NB4 (cell line): ENCODE data around the gene CES3.

Experiments used
- CTCF ChIP-seq: IDR thresholded peaks from one replicate; pipeline ENCODE4 v1.5.1; 2012; ENCODE audit warnings: low read depth, low read length
- MAX ChIP-seq: IDR thresholded peaks from 2 replicates; pipeline ENCODE4 v1.6.1; 2011; ENCODE audit warnings: low read depth, low read length
- POLR2A ChIP-seq: IDR thresholded peaks from 2 replicates; pipeline ENCODE4 v1.6.1; 2011; ENCODE audit warnings: mild to moderate bottlenecking; ENCODE audit not compliant: insufficient read length; ENCODE audit errors: extremely low read depth

DNA sequence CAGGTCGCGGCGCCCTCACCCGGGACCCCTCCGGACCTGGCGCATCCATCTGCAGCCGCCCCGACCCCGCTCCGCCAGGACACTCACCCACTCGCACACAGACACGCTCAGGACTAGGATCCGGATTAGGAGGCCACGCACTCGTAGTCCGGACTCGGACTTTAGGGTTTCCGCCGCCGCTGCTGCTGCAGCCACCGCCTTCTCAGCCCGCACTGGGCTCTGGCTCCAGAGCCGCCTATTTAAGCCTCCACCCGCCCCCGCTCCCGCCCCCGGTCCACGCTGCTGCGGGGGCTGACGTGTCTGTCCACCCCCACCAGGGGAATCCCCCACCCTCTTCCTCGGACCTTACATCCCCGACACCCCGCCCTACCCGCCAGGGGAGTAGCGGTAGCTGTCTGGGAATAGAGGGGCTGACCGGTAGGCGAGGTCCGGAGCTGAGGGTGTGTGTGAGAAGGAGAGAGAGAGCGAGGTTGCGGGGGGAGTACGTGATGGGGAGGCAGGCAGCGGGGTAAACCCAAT lies 35.7 kb upstream of the CES3 start, which contains the start of gene RRAD:
- TF ChIP-seq POLR2A (no peak), CTCF (no peak), MAX (no peak)
